DLD1 (cell line): ENCODE data around the gene BICC1.

ENCODE experiments used
- in situ Hi-C: cut with HindIII; loops from 2 replicates; pipeline ENCODE4 v1.10.0; 2017; ENCODE audit warnings: low sequenced_read_pairs

BICC1 gene

GRCh38 chr10:58806970-58807628, 294.4 kb downstream of the BICC1 start:
- in situ Hi-C loops = no loop called here

- in situ Hi-C loops = no loop called here
Measured at GRCh38 chr10:58807629-58808022, 295.0 kb downstream of the BICC1 start.

- in situ Hi-C loops = no loop called here
Measured at GRCh38 chr10:58810751-58811150, 298.1 kb downstream of the BICC1 start.

GRCh38 chr10:58813573-58813972, 300.9 kb downstream of the BICC1 start:
- in situ Hi-C loops = no loop called here

- in situ Hi-C loops = no loop called here
Measured at GRCh38 chr10:58817201-58817846, 304.7 kb downstream of the BICC1 start.

GRCh38 chr10:58818900-58819299, 306.2 kb downstream of the BICC1 start:
- in situ Hi-C loops = no loop called here

- in situ Hi-C loops = no loop called here
Measured at GRCh38 chr10:58820386-58820785, 307.7 kb downstream of the BICC1 start.

- in situ Hi-C loops = no loop called here
Measured at GRCh38 chr10:58820861-58821751, 308.4 kb downstream of the BICC1 start.

GRCh38 chr10:58821752-58822056, 309.0 kb downstream of the BICC1 start:
- in situ Hi-C loops = no loop called here

GRCh38 chr10:58823983-58824382, 311.3 kb downstream of the BICC1 start:
- in situ Hi-C loops = no loop called here

- in situ Hi-C loops = no loop called here
Measured at GRCh38 chr10:58824396-58824795, 311.7 kb downstream of the BICC1 start.

GRCh38 chr10:58826694-58827093, 314.0 kb downstream of the BICC1 start:
- in situ Hi-C loops = no loop called here

GRCh38 chr10:58827381-58827780, 314.7 kb downstream of the BICC1 start:
- in situ Hi-C loops = no loop called here

GRCh38 chr10:58829839-58830238, 317.2 kb downstream of the BICC1 start:
- in situ Hi-C loops = no loop called here

GRCh38 chr10:58830697-58831096, 318.0 kb downstream of the BICC1 start:
- in situ Hi-C loops = no loop called here

GRCh38 chr10:58833771-58834561, 321.3 kb downstream of the BICC1 start:
- in situ Hi-C loops = no loop called here

GRCh38 chr10:58836176-58836700, 323.6 kb downstream of the BICC1 start:
- in situ Hi-C loops = no loop called here

GRCh38 chr10:58836991-58837575, 324.4 kb downstream of the BICC1 start:
- in situ Hi-C loops = no loop called here

- in situ Hi-C loops = no loop called here
Measured at GRCh38 chr10:58837826-58838225, 325.2 kb downstream of the BICC1 start.

GRCh38 chr10:58838561-58839208, 326.0 kb downstream of the BICC1 start:
- in situ Hi-C loops = no loop called here
